IMR-90 (cell line): ENCODE results near the gene EIF3K. TPM values are rescaled to one million over a fixed set of nuclear protein-coding genes. Genes with fewer than 3 reads are reported as not detected.

Experiments
- ATAC-seq: fragments of 200-7000 bp; cut with Tn5 transposase; 2 replicates; pipeline ENCODE4 v1.9.1; 2020; ENCODE audit warnings: low read depth, mild to moderate bottlenecking, moderate library complexity
- BruUV-seq: library from RNA; stranded (reverse); fragments of 400-500 nt; replicated peaks from 2 replicates; lab custom pipeline; 2021; lab: Mats Ljungman, UMichigan
- CTCF ChIA-PET: fragments of 300-600 bp; formaldehyde crosslinking; extraction: SDS; loops from one replicate; lab custom pipeline; 2021; ENCODE audit warnings: antibody characterized with exemption; lab: Yijun Ruan, JAX
- POLR2A ChIA-PET: fragments of 300-600 bp; sonication (Branson Sonifier 250); formaldehyde crosslinking; loops from one replicate; lab custom pipeline; 2022; ENCODE audit warnings: antibody characterized with exemption; ENCODE audit not compliant: unreplicated experiment; lab: Charles Lee
- DNase-seq: peaks from one replicate; pipeline ENCODE4 v3.0.0; 2013
- H2AFZ ChIP-seq: replicated peaks from 2 replicates; pipeline ENCODE3; 2013; ENCODE audit warnings: low read length, mild to moderate bottlenecking; ENCODE audit not compliant: poor library complexity
- H2AK5ac ChIP-seq: 2 replicates; pipeline ENCODE4 v1.6.1; 2013; ENCODE audit warnings: low read depth, low read length, inconsistent platforms
- H2AK9ac ChIP-seq: replicated peaks from 2 replicates; pipeline ENCODE3; 2013; ENCODE audit warnings: mild to moderate bottlenecking, low read depth, low read length, moderate library complexity; ENCODE audit not compliant: poor library complexity
- H2BK120ac ChIP-seq: 2 replicates; pipeline ENCODE4 v1.6.1; 2013; ENCODE audit warnings: low read depth, low read length, inconsistent platforms
- H2BK15ac ChIP-seq: 3 replicates; pipeline ENCODE4 v1.6.1; 2013; ENCODE audit warnings: low read depth, low read length, inconsistent platforms
- H2BK20ac ChIP-seq: 2 replicates; pipeline ENCODE4 v1.6.1; 2013; ENCODE audit warnings: low read depth, mild to moderate bottlenecking, inconsistent platforms, low read length, moderate library complexity
- H2BK5ac ChIP-seq: 2 replicates; pipeline ENCODE4 v1.6.1; 2013; ENCODE audit warnings: mild to moderate bottlenecking, low read depth, low read length, inconsistent platforms; ENCODE audit not compliant: poor library complexity, severe bottlenecking
- H3K14ac ChIP-seq: replicated peaks from 2 replicates; pipeline ENCODE4 v1.6.1; 2013; ENCODE audit warnings: low read depth, low read length, inconsistent platforms
- H3K18ac ChIP-seq: 2 replicates; pipeline ENCODE4 v1.6.1; 2013; ENCODE audit warnings: low read depth, low read length, control low read depth
- H3K23ac ChIP-seq: 2 replicates; pipeline ENCODE4 v1.6.1; 2013; ENCODE audit warnings: low read depth, low read length, inconsistent platforms
- H3K27ac ChIP-seq: 2 replicates; pipeline ENCODE4 v1.5.1; 2013; ENCODE audit warnings: mild to moderate bottlenecking, control low read depth, low read length; ENCODE audit not compliant: insufficient read depth
- H3K27me3 ChIP-seq: 2 replicates; pipeline ENCODE4 v1.6.1; 2013; ENCODE audit warnings: low read length; ENCODE audit not compliant: control insufficient read depth, insufficient read depth
- H3K36me3 ChIP-seq: 2 replicates; pipeline ENCODE4 v1.6.1; 2013; ENCODE audit warnings: low read length, mixed read lengths; ENCODE audit not compliant: control insufficient read depth, insufficient read depth
- H3K4ac ChIP-seq: 2 replicates; pipeline ENCODE4 v1.6.1; 2013; ENCODE audit warnings: low read depth, low read length, inconsistent platforms
- H3K4me1 ChIP-seq: 2 replicates; pipeline ENCODE4 v1.6.1; 2013; ENCODE audit warnings: low read length, mixed read lengths; ENCODE audit not compliant: control insufficient read depth, insufficient read depth
- H3K4me2 ChIP-seq: 2 replicates; pipeline ENCODE4 v1.6.1; 2013; ENCODE audit warnings: low read depth, mild to moderate bottlenecking, control low read depth, low read length, moderate library complexity
- H3K4me3 ChIP-seq: 2 replicates; pipeline ENCODE4 v1.5.1; 2013; ENCODE audit warnings: low read depth, mild to moderate bottlenecking, control low read depth, low read length, moderate library complexity; ENCODE audit not compliant: insufficient read depth
- H3K56ac ChIP-seq: 2 replicates; pipeline ENCODE4 v1.6.1; 2013; ENCODE audit warnings: low read length, inconsistent platforms; ENCODE audit not compliant: insufficient read depth; ENCODE audit errors: extremely low read depth
- H3K79me1 ChIP-seq, 2 experiments: 2 replicates each; pipeline ENCODE4 v1.6.1; 2013; ENCODE audit warnings: low read length in 2 of 2, inconsistent platforms in 1 of 2, low read depth in 1 of 2
- H3K9ac ChIP-seq: 2 replicates; pipeline ENCODE4 v1.6.1; 2013; ENCODE audit warnings: low read depth, low read length, control low read depth
- H3K9me1 ChIP-seq: 2 replicates; pipeline ENCODE4 v1.6.1; 2013; ENCODE audit warnings: low read length, inconsistent platforms; ENCODE audit not compliant: insufficient read depth
- H3K9me3 ChIP-seq: 2 replicates; pipeline ENCODE4 v1.6.1; 2013; ENCODE audit warnings: low read length; ENCODE audit not compliant: control insufficient read depth, insufficient read depth
- H4K20me1 ChIP-seq: 2 replicates; pipeline ENCODE4 v1.6.1; 2013; ENCODE audit warnings: low read length, inconsistent platforms; ENCODE audit not compliant: insufficient read depth
- H4K5ac ChIP-seq: 2 replicates; pipeline ENCODE4 v1.6.1; 2013; ENCODE audit warnings: mild to moderate bottlenecking, low read depth, low read length, control low read depth
- H4K8ac ChIP-seq, 2 experiments: 2 replicates each; pipeline ENCODE4 v1.6.1; 2013; ENCODE audit warnings: low read depth in 2 of 2, low read length in 2 of 2, control low read depth in 1 of 2, inconsistent platforms in 1 of 2
- H4K91ac ChIP-seq: 2 replicates; pipeline ENCODE4 v1.6.1; 2013; ENCODE audit warnings: low read depth, low read length, inconsistent platforms; ENCODE audit not compliant: insufficient read depth
- FOS ChIP-seq: fragments of 150-350 bp; IDR thresholded peaks from 2 replicates; pipeline ENCODE4 v1.6.1; 2016; ENCODE audit warnings: low read depth, low read length
- NFE2L2 ChIP-seq: fragments of 150-350 bp; IDR thresholded peaks from 2 replicates; pipeline ENCODE4 v1.6.1; 2016; ENCODE audit warnings: low read depth, mild to moderate bottlenecking, low read length
- POLR2A ChIP-seq: IDR thresholded peaks from 2 replicates; pipeline ENCODE4 v1.6.1; 2012; ENCODE audit warnings: mild to moderate bottlenecking, low read depth, low read length
- RCOR1 ChIP-seq: IDR thresholded peaks from 2 replicates; pipeline ENCODE4 v1.6.1; 2012; ENCODE audit warnings: mild to moderate bottlenecking, low read length, improper control_type of control experiment; ENCODE audit not compliant: insufficient replicate concordance
- RFX5 ChIP-seq: IDR thresholded peaks from 2 replicates; pipeline ENCODE4 v1.8.0; 2012; ENCODE audit warnings: low read depth, mild to moderate bottlenecking, low read length, moderate library complexity
- SMC3 ChIP-seq: fragments of 150-350 bp; IDR thresholded peaks from 2 replicates; pipeline ENCODE4 v1.6.1; 2016; ENCODE audit warnings: low read depth, mild to moderate bottlenecking, antibody characterized with exemption, low read length, moderate library complexity
- USF2 ChIP-seq: fragments of 150-350 bp; IDR thresholded peaks from 2 replicates; pipeline ENCODE4 v1.6.1; 2017; ENCODE audit warnings: mild to moderate bottlenecking, antibody characterized with exemption, low read length, low read depth
- WGBS, 2 experiments: methylation state at CpG; one replicate each; pipeline versions ENCODE4 v1.1.5 to v1.1.7; 2013; ENCODE audit warnings: missing lambda C conversion rate in 2 of 2; ENCODE audit not compliant: insufficient read length in 1 of 2; ENCODE audit errors: extremely low coverage in 2 of 2; 5-methylcytosine and 5-hydroxymethylcytosine counted together
- dilution Hi-C: fragments of 300-500 bp; cut with HindIII; formaldehyde crosslinking; loops from one replicate; pipeline ENCODE4 v1.14.3; 2018; ENCODE audit warnings: low sequenced_read_pairs; ENCODE audit not compliant: unreplicated experiment
- in situ Hi-C: fragments of 300-500 bp; cut with MboI; formaldehyde crosslinking; loops from 3 replicates; pipeline ENCODE4 v1.14.3; 2019; ENCODE audit warnings: low sequenced_read_pairs, inconsistent platforms, mixed read lengths
- intact Hi-C: fragments of 100-400 bp; cut with micrococcal nuclease; formaldehyde crosslinking; loops from 2 replicates; pipeline ENCODE4 v1.10.0; 2022
- polyA plus RNA-seq, 3 experiments: library from polyadenylated mRNA; depleted of rRNA; stranded (reverse); fragments of >200 nt; gene quantifications; 2 replicates each; pipeline ENCODE4 v1.2.3, GENCODE V29; 2012; ENCODE audit warnings: low replicate concordance in 1 of 3
- total RNA-seq: library from RNA; depleted of rRNA; stranded (reverse); fragments of >200 nt; gene quantifications from 2 replicates; pipeline ENCODE4 v1.2.3, GENCODE V29; 2012; rRNA removed
- TF ChIP-seq, protein P1 (sequence below): fragments of 150-350 bp; IDR thresholded peaks from 2 replicates; pipeline ENCODE4 v1.6.1; 2016; ENCODE audit warnings: low read depth, mild to moderate bottlenecking, low read length, moderate library complexity, borderline replicate concordance

Gene EIF3K
- total and polyA plus RNA-seq, 2 of the 4 experiments (the other 2 are of a cell fraction), result 575 to 1,137 TPM

DNA sequence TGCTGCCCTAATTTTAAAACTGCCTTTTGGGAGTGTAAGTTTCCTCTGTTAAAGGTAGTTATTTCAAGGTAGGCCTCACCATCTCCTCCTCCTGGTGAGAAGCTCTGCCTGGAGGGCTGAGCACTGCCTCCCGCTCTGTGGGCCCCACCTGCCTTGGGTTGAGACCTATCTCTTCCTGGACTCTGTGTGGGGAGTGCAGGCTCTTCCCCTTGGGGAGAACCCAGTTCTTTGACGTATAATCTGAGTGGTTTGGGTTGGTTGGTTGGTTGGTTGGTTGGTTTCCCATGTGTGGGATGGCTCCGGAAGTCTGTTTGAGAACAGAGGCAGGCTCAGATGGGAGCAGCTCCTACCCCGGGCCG lies 67.5 kb downstream of the EIF3K start:
- Histone ChIP-seq H3K4me1 (peaks cover 36% of the 10 kb centered on the region), H3K27ac (peak overlapping the region; percentile 73; the same call in 1 of the 2 replicates)
- CTCF ChIA-PET, result no interaction called here

More for the DNA sequence above, 67.5 kb downstream of the EIF3K start:
- intact Hi-C loops (loop anchor here (5.0 kb wide), 1 partner anchor 34 kb away; no protein-coding TSS in a partner anchor), in situ Hi-C loops (no loop called here), dilution Hi-C loops (no loop called here)
- no peak overlapping the region for H3K9ac ChIP-seq
- H4K20me1 ChIP-seq, result peaks cover 29% of the 10 kb centered on the region
- DNase-seq, result no peak
- no peak overlapping the region for H2AK9ac ChIP-seq
- no peak overlapping the region for H3K4me2 ChIP-seq
- no TSS peak for BruUV-seq
- peak overlapping the region; percentile 99 for H2AK5ac ChIP-seq
- H4K5ac ChIP-seq, result peak overlapping the region; percentile 18
- H4K91ac ChIP-seq, result peak overlapping the region; percentile 27; the same call in 1 of the 2 replicates
- peak overlapping the region; percentile 78 for H3K14ac ChIP-seq
- peaks cover 22% of the 10 kb centered on the region for H3K9me1 ChIP-seq
- no peaks in the 10 kb centered on the region for H3K9me3 ChIP-seq
- H3K4me3 ChIP-seq, result no peak overlapping the region
- H3K23ac ChIP-seq, result peak overlapping the region; percentile 95; the same call in 1 of the 2 replicates
- WGBS, 2 experiments, result no CpG with 5 or more reads among the region's 5 CpGs
- H4K8ac ChIP-seq, result peak overlapping the region in 1 of 2 experiments; percentile 81; a peak in 2 of 4 replicates
- H3K18ac ChIP-seq, result no peak overlapping the region
- H3K4ac ChIP-seq, result peak overlapping the region; percentile 93
- H2BK15ac ChIP-seq, result peak overlapping the region; percentile 95; the same call in 1 of the 3 replicates
- H3K27me3 ChIP-seq, result no peaks in the 10 kb centered on the region
- TF ChIP-seq FOS (no peak), RFX5 (no peak), SMC3 (no peak), POLR2A (no peak), RCOR1 (no peak), USF2 (no peak), NFE2L2 (no peak)
- TF ChIP-seq, protein P1, sequence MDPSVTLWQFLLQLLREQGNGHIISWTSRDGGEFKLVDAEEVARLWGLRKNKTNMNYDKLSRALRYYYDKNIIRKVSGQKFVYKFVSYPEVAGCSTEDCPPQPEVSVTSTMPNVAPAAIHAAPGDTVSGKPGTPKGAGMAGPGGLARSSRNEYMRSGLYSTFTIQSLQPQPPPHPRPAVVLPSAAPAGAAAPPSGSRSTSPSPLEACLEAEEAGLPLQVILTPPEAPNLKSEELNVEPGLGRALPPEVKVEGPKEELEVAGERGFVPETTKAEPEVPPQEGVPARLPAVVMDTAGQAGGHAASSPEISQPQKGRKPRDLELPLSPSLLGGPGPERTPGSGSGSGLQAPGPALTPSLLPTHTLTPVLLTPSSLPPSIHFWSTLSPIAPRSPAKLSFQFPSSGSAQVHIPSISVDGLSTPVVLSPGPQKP, result no peak
- no peak for ATAC-seq
- POLR2A ChIA-PET, result no interaction called here
- no peak overlapping the region for H3K56ac ChIP-seq
- no peak overlapping the region for H2AFZ ChIP-seq
- peaks cover 8 to 83% of the 10 kb centered on the region in 2 experiments for H3K79me1 ChIP-seq
- H3K36me3 ChIP-seq, result peaks cover 7% of the 10 kb centered on the region
- H2BK120ac ChIP-seq, result peak overlapping the region; percentile 59
- 0 out of 2 replicates have a peak overlapping the region, but pooled peaks have one; percentile 5 for H2BK20ac ChIP-seq
- H2BK5ac ChIP-seq, result peak overlapping the region; percentile 97

Other genes starting within 250 kb of the EIF3K start
- gene PSMD8, start 244.6 kb upstream of the EIF3K start, total RNA-seq, result 502 and 644 TPM in 2 replicates
- 475 and 538 TPM in 2 replicates for gene PSMD8, start 244.6 kb upstream of the EIF3K start, polyA plus RNA-seq (2012; rRNA removed)
- gene GGN, start 231.2 kb upstream of the EIF3K start, total RNA-seq, result under 0.01 TPM in 1 of 2 replicates, not detected in the other
- gene GGN, start 231.2 kb upstream of the EIF3K start, polyA plus RNA-seq (2012; rRNA removed), result 0.65 and 0.99 TPM in 2 replicates
- gene SPRED3, start 230.5 kb upstream of the EIF3K start, total RNA-seq, result 0.56 and 0.90 TPM in 2 replicates
- 6.3 and 7.9 TPM in 2 replicates for gene SPRED3, start 230.5 kb upstream of the EIF3K start, polyA plus RNA-seq (2012; rRNA removed)
- 3.6 and 4.2 TPM in 2 replicates for gene FAM98C, start 216.1 kb upstream of the EIF3K start, total RNA-seq
- gene FAM98C, start 216.1 kb upstream of the EIF3K start, polyA plus RNA-seq (2012; rRNA removed), result 17.9 and 20.8 TPM in 2 replicates
- gene RASGRP4, start 193.0 kb upstream of the EIF3K start, total RNA-seq, result not detected in 2 replicates
- not detected in 2 replicates for gene RASGRP4, start 193.0 kb upstream of the EIF3K start, polyA plus RNA-seq (2012; rRNA removed)
- under 0.01 TPM in 1 of 2 replicates, not detected in the other for gene RYR1, start 185.5 kb upstream of the EIF3K start, total RNA-seq
- 0.03 TPM in 1 of 2 replicates, not detected in the other for gene RYR1, start 185.5 kb upstream of the EIF3K start, polyA plus RNA-seq (2012; rRNA removed)
- not detected in 2 replicates for gene MAP4K1, start 1.2 kb upstream of the EIF3K start, total RNA-seq
- gene MAP4K1, start 1.2 kb upstream of the EIF3K start, polyA plus RNA-seq (2012; rRNA removed), result 0.16 and 0.22 TPM in 2 replicates
- gene ACTN4, start 28.5 kb downstream of the EIF3K start, total RNA-seq, result 614 and 659 TPM in 2 replicates
- 497 and 541 TPM in 2 replicates for gene ACTN4, start 28.5 kb downstream of the EIF3K start, polyA plus RNA-seq (2012; rRNA removed)
- 0.18 TPM in 1 of 2 replicates, not detected in the other for gene CAPN12, start 125.3 kb downstream of the EIF3K start, total RNA-seq
- 0.97 and 0.99 TPM in 2 replicates for gene CAPN12, start 125.3 kb downstream of the EIF3K start, polyA plus RNA-seq (2012; rRNA removed)
- not detected in 2 replicates for gene LGALS7, start 154.3 kb downstream of the EIF3K start, total RNA-seq
- gene LGALS7, start 154.3 kb downstream of the EIF3K start, polyA plus RNA-seq (2012; rRNA removed), result not detected in 2 replicates
- not detected in 2 replicates for gene LGALS7B, start 170.0 kb downstream of the EIF3K start, total RNA-seq
- not detected in 2 replicates for gene LGALS7B, start 170.0 kb downstream of the EIF3K start, polyA plus RNA-seq (2012; rRNA removed)
- not detected in 2 replicates for gene LGALS4, start 193.8 kb downstream of the EIF3K start, total RNA-seq
- gene LGALS4, start 193.8 kb downstream of the EIF3K start, polyA plus RNA-seq (2012; rRNA removed), result 0.10 and 0.29 TPM in 2 replicates
- 15.0 and 15.6 TPM in 2 replicates for gene ECH1, start 212.6 kb downstream of the EIF3K start, total RNA-seq
- 62.1 and 62.3 TPM in 2 replicates for gene ECH1, start 212.6 kb downstream of the EIF3K start, polyA plus RNA-seq (2012; rRNA removed)
- 316 and 429 TPM in 2 replicates for gene HNRNPL, start 230.8 kb downstream of the EIF3K start, total RNA-seq
- gene HNRNPL, start 230.8 kb downstream of the EIF3K start, polyA plus RNA-seq (2012; rRNA removed), result 277 and 280 TPM in 2 replicates